ENCODE measurements around the gene ZNRF3.
A peak's percentile ranks its signal among the peaks of the same experiment; 100 is the strongest.

ZNRF3 gene

DNA sequence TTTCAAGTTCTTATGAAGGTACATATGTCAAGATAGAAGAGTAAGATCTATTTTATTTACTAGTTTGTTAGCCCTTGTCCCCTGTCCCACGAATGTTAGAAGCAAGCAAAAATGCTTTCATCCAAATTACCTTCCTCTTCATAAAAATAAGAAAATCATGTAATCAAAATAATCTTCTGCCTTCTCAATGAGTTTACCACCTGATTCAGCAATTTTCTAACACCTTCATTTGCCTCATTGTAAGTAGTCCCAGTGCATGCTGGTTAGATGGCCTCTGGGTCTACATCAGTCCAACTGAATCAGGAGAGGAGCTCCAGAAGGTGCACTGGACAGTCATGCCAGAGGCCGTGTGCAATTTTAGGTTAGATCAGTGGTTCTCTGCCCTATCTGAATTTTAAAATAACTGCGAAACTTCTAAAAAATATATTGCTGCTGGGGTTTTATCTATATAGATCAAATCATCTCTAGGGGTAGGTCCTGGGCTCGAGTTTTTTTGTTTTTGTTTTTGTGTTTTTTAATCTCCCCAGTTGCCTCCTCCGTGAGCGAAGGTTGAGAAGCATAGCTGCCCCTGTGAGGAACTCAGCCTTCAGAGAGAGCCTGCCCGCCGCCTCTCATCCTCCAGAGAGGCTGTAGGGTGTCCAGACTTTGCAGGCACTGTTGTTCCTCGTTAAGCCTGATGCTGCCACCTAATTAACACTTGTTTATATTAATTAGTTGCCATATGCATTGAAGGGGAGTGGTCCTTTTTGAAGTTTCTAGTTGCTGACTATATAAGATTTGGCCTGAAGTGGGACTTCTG lies 146.0 kb downstream of the ZNRF3 start:
- H3K27ac ChIP-seq = peak overlapping the region; percentile 89
- TF ChIP-seq, protein P1, sequence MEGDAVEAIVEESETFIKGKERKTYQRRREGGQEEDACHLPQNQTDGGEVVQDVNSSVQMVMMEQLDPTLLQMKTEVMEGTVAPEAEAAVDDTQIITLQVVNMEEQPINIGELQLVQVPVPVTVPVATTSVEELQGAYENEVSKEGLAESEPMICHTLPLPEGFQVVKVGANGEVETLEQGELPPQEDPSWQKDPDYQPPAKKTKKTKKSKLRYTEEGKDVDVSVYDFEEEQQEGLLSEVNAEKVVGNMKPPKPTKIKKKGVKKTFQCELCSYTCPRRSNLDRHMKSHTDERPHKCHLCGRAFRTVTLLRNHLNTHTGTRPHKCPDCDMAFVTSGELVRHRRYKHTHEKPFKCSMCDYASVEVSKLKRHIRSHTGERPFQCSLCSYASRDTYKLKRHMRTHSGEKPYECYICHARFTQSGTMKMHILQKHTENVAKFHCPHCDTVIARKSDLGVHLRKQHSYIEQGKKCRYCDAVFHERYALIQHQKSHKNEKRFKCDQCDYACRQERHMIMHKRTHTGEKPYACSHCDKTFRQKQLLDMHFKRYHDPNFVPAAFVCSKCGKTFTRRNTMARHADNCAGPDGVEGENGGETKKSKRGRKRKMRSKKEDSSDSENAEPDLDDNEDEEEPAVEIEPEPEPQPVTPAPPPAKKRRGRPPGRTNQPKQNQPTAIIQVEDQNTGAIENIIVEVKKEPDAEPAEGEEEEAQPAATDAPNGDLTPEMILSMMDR (conservative IDR thresholded peaks at IDR 0.05) = no peak

DNA sequence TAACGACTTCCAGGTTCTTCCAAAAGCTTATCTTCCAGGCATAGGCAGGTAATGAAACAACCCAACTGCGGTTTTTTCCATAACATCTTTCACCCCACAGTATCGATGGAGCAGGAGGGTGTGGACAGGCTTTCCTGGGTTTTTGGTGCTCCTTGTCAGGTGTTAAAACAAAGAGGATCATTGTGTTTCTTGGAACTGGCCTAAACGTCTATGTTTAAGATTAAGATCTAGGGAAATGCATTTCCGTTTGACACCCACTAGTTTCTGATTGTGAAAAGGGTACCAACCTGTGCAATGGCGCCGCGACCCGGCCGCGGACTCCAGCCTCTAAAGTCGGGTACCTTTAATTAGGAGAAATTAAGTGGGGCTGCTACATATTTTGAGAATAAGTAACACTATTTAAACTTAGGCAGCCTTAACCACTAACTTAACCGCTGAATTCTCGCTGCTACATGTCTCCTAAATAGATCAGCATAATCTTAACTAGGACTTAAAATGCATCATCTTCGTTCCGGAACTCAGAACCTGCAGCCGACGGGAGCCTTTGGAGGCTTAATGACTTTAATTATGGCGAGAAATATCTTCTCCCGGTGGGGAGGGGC lies 146.7 kb downstream of the ZNRF3 start:
- peak overlapping the region; percentile 89 for H3K27ac ChIP-seq
- TF ChIP-seq, protein P1 (conservative IDR thresholded peaks at IDR 0.05) = peak; percentile 26; the same call in 1 of the 2 replicates

DNA sequence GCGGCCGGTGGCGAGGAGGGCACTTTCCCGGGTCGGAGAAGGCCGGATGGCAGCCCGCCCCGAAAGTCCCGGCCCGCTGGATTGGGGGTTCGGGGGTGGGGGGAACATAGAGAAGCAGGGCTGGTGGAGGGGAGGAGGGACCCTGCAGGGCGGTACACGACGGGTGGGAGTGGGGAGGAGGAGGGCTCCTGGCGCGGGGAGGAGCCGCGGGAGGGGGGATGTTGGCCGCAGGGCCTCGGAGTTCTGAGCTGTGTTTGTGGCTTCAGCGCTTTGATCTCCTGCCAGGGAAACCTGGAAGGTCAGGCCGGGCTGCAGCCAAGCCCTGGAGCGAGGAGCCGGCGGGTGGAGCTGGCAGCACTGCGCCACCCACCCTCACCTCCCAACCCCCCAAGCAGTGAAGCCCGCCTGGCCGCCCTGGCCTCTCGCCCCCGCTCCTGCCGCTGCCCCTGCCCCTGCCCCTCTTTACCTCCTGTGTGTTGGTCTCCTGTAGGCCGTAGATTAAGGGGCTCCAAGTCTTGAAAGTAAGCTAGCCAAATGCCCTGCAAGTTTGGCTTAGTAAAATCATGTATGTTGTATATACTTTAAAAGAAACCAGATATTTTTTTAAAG lies 147.3 kb downstream of the ZNRF3 start:
- H3K27ac ChIP-seq = peak overlapping the region; percentile 89
- TF ChIP-seq, protein P1 (conservative IDR thresholded peaks at IDR 0.05) = no peak

DNA sequence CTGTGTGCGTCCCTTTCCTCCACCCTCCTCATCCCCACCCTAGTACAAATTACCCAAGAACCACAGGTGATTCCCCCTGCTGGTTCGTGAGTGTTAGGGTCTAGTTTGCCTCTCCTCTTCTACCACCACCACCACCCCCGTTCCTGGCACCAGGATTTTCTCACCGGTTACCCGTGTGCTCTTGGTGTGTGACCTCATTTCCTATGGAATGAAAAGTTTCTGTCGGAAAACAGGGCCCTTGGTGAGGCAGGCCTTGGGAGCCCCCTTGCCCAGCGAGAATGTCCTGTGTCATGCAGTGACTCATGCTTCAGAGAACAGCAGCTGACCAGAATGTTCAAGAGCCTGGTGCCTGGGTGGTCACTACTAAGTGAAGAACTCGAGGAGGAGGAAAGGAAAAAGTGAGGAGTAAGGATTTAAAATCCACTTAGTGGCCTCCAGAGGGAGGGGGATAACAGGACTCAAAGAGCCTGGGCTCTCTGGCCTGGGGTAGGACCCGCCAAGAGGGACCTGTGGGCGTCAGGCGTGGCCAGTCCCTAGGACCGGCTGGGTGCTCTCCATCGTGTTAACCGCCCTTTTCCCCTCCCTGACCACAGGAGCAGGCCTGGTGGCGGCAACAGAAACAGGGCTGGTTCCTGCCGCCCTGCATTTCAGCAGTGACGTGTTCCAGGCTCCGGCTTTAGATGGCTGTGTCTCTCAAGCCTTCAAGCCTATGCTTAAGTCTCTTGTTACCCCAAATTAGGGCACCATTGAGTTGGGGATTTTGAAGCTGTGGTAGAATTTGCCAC lies 148.0 kb downstream of the ZNRF3 start:
- TF ChIP-seq, protein P1 (conservative IDR thresholded peaks at IDR 0.05) = 0 out of 2 replicates have a peak, but pooled peaks have one; percentile 18
- peak overlapping the region; percentile 89 for H3K27ac ChIP-seq

DNA sequence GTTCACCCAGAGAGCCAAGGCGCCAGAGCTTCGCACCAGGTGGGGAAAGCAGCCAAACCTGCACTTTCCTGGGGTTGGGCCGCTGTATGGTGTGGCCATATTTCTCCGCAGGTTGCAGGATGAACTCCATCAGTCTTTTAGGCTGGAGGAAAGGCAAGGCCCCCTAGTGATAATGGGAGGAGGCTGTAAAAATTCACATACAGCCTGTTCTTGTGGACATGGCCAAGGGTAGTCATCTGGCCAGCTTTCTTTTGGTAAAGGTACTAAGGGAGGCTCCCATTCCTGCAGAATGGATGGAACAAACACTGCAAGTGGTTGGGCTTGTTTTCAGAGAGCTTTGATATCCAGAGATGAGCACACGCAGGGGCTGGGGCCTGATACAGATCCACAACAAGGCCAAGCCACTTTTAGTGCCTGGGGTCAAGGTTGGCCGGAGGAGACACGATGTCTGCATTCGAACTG lies 148.7 kb downstream of the ZNRF3 start:
- H3K27ac ChIP-seq = peak overlapping the region; percentile 89

DNA sequence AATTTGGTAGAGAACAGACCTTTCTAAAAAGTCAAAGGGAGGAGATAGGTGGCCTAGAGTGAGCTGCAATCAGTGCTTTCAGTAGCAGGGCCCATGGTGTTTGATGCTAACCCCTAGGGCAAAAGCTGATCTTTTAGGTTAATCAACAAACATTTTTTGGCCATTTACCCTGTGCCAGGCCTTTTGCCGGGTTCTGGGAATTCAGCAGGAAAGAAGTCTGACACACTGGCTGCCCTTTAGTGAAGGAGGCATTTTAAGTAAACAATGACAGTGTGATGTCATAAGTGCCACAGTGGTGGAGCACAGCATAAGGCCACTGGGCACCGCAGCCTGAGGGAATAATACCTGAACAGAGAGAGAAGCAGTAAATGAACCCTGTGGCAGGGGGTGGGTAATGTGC lies 149.2 kb downstream of the ZNRF3 start:
- H3K27ac ChIP-seq = peak overlapping the region; percentile 89; the same call in 1 of the 2 replicates
- TF ChIP-seq, protein P1 (conservative IDR thresholded peaks at IDR 0.05) = no peak

More for the DNA sequence above, 148.7 kb downstream of the ZNRF3 start:
- TF ChIP-seq, protein P1 (conservative IDR thresholded peaks at IDR 0.05) = no peak
